Osteocyte (in vitro differentiated cells): ENCODE measurements around the gene MAB21L1. TPM values are rescaled to one million over a fixed set of nuclear protein-coding genes. Genes with fewer than 3 reads are reported as not detected.

Experiments
- DNase-seq: peaks from one replicate; pipeline ENCODE4 v3.0.0; 2021; ENCODE audit warnings: mixed read lengths; ENCODE audit not compliant: unreplicated experiment; ENCODE audit errors: extremely low spot score
- H3K27ac Mint-ChIP-seq: one replicate; pipeline ENCODE4 v1.8.0; 2021; ENCODE audit warnings: mild to moderate bottlenecking, mixed read lengths; ENCODE audit not compliant: unreplicated experiment
- H3K27me3 Mint-ChIP-seq: one replicate; pipeline ENCODE4 v1.8.0; 2021; ENCODE audit warnings: mixed read lengths; ENCODE audit not compliant: unreplicated experiment
- H3K36me3 Mint-ChIP-seq: one replicate; pipeline ENCODE4 v1.8.0; 2021; ENCODE audit warnings: mixed read lengths; ENCODE audit not compliant: unreplicated experiment
- H3K4me1 Mint-ChIP-seq: one replicate; pipeline ENCODE4 v1.8.0; 2021; ENCODE audit warnings: mixed read lengths; ENCODE audit not compliant: unreplicated experiment
- H3K4me3 Mint-ChIP-seq: one replicate; pipeline ENCODE4 v1.8.0; 2021; ENCODE audit warnings: mild to moderate bottlenecking, moderate library complexity, mixed read lengths; ENCODE audit not compliant: unreplicated experiment
- H3K9me3 Mint-ChIP-seq: one replicate; pipeline ENCODE4 v1.8.0; 2021; ENCODE audit warnings: mixed read lengths; ENCODE audit not compliant: unreplicated experiment
- CTCF ChIP-seq: fragments of 200-600 bp; sonication (generic); IDR thresholded peaks from 2 replicates; pipeline ENCODE4 v1.5.0; 2021; ENCODE audit warnings: antibody characterized with exemption, mild to moderate bottlenecking, moderate library complexity
- total RNA-seq: library from RNA; stranded (reverse); gene quantifications from 2 replicates; pipeline ENCODE4 v1.2.1, GENCODE V29; 2021

Gene MAB21L1
- total RNA-seq, 1 donor from 2014 or later = 9.0 TPM

- Mint-ChIP-seq H3K27ac (no peak overlapping the region), H3K4me1 (peaks cover 9% of the 10 kb centered on the region), H3K9me3 (peaks cover 8% of the 10 kb centered on the region), H3K4me3 (no peak overlapping the region), H3K27me3 (no peaks in the 10 kb centered on the region), H3K36me3 (peaks cover 5% of the 10 kb centered on the region)
- DNase-seq = no peak
- TF ChIP-seq CTCF = no peak
Measured at GRCh38 chr13:35499676-35500075, 23.2 kb upstream of the MAB21L1 start.

GRCh38 chr13:35499196-35499662 is 22.7 kb upstream of the MAB21L1 start:
- Mint-ChIP-seq H3K27ac (no peak overlapping the region), H3K4me3 (no peak overlapping the region), H3K4me1 (peaks cover 9% of the 10 kb centered on the region), H3K36me3 (peaks cover 9% of the 10 kb centered on the region), H3K27me3 (no peaks in the 10 kb centered on the region), H3K9me3 (peaks cover 13% of the 10 kb centered on the region)
- TF ChIP-seq CTCF = no peak
- DNase-seq = no peak

DNA sequence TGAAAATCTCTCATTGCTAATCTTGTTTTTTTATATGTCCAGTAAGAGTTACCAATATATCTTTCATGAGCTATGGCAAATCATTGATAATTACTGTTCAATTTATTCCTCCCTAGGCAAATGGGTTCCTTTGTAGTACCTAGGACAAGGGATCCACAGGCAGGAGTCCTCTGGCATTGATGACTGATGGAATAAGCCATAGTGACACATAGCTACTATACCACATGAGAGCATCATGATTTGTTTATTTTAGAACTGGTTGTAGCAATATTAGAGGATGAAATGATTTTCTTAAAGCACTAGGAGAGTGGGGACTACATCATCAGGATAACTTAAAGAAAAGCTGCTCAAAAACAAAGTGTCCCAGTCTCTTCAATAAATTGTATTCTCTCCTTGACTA is 21.7 kb upstream of the MAB21L1 start:
- no peak overlapping the region for H3K4me3 Mint-ChIP-seq
- no peak for TF ChIP-seq CTCF
- no peak for DNase-seq
- H3K36me3 Mint-ChIP-seq = peaks cover 9% of the 10 kb centered on the region
- H3K4me1 Mint-ChIP-seq = peaks cover 9% of the 10 kb centered on the region
- H3K27ac Mint-ChIP-seq = no peak overlapping the region
- peaks cover 13% of the 10 kb centered on the region for H3K9me3 Mint-ChIP-seq
- H3K27me3 Mint-ChIP-seq = no peaks in the 10 kb centered on the region

- H3K4me1 Mint-ChIP-seq = peaks cover 3% of the 10 kb centered on the region
- H3K27me3 Mint-ChIP-seq = no peaks in the 10 kb centered on the region
- H3K27ac Mint-ChIP-seq = no peak overlapping the region
- DNase-seq = no peak
- H3K9me3 Mint-ChIP-seq = peaks cover 13% of the 10 kb centered on the region
- no peak for TF ChIP-seq CTCF
- peaks cover 9% of the 10 kb centered on the region for H3K36me3 Mint-ChIP-seq
- no peak overlapping the region for H3K4me3 Mint-ChIP-seq
Measured at GRCh38 chr13:35496761-35497386, 20.4 kb upstream of the MAB21L1 start.

GRCh38 chr13:35496006-35496405 is 19.5 kb upstream of the MAB21L1 start:
- H3K36me3 Mint-ChIP-seq = peaks cover 9% of the 10 kb centered on the region
- TF ChIP-seq CTCF = no peak
- H3K27me3 Mint-ChIP-seq = no peaks in the 10 kb centered on the region
- no peak overlapping the region for H3K4me3 Mint-ChIP-seq
- no peaks in the 10 kb centered on the region for H3K4me1 Mint-ChIP-seq
- peaks cover 13% of the 10 kb centered on the region for H3K9me3 Mint-ChIP-seq
- no peak for DNase-seq
- H3K27ac Mint-ChIP-seq = no peak overlapping the region
